Measurements from ENCODE around the gene CCDC85A.

CCDC85A gene

GRCh38 chr2:56344771-56345170 is 161.0 kb downstream of the CCDC85A start:
- H3K4me1 ChIP-seq (ENCODE audit: control extremely low read depth in 1 of 4, control insufficient read depth in 4 of 4, insufficient read depth in 4 of 4, low read length in 3 of 4): no peaks in the 10 kb centered on the region
- no peaks in the 10 kb centered on the region for H3K36me3 ChIP-seq (ENCODE audit: control insufficient read depth in 4 of 4, insufficient read depth in 4 of 4, low read length in 3 of 4)
- no peak overlapping the region for H3K4me3 ChIP-seq (ENCODE audit: control insufficient read depth in 1 of 7, extremely low read depth in 1 of 7, insufficient read depth in 4 of 7, low read depth in 2 of 7, low read length in 6 of 7)
- CTCF ChIA-PET: no interaction called here
- WGBS (ENCODE audit: insufficient coverage): no CpG with 5 or more reads among the region's 1 CpG
- H3K9me3 ChIP-seq (ENCODE audit: control extremely low read depth in 1 of 5, control insufficient read depth in 4 of 5, insufficient read depth in 2 of 5, low read depth in 1 of 5, low read length in 4 of 5): no peaks in the 10 kb centered on the region
- H3K27me3 ChIP-seq (replicated peaks in 2 of 5; ENCODE audit: control insufficient read depth in 4 of 5, insufficient read depth in 5 of 5, low read length in 4 of 5): no peaks in the 10 kb centered on the region
- DNase-seq: no peak
- H3K27ac ChIP-seq (ENCODE audit: insufficient read depth in 1 of 2, low read depth in 1 of 2, low read length in 2 of 2, poor library complexity in 1 of 2, severe bottlenecking in 2 of 2): no peak overlapping the region
- POLR2A ChIA-PET: no interaction called here

GRCh38 chr2:56347881-56348280 is 164.1 kb downstream of the CCDC85A start:
- Histone ChIP-seq H3K9me3 (ENCODE audit: control extremely low read depth in 1 of 5, control insufficient read depth in 4 of 5, insufficient read depth in 2 of 5, low read depth in 1 of 5, low read length in 4 of 5) (no peaks in the 10 kb centered on the region), H3K36me3 (ENCODE audit: control insufficient read depth in 4 of 4, insufficient read depth in 4 of 4, low read length in 3 of 4) (no peaks in the 10 kb centered on the region), H3K27ac (ENCODE audit: insufficient read depth in 1 of 2, low read depth in 1 of 2, low read length in 2 of 2, poor library complexity in 1 of 2, severe bottlenecking in 2 of 2) (no peak overlapping the region), H3K4me3 (ENCODE audit: control insufficient read depth in 1 of 7, extremely low read depth in 1 of 7, insufficient read depth in 4 of 7, low read depth in 2 of 7, low read length in 6 of 7) (no peak overlapping the region), H3K4me1 (ENCODE audit: control extremely low read depth in 1 of 4, control insufficient read depth in 4 of 4, insufficient read depth in 4 of 4, low read length in 3 of 4) (no peaks in the 10 kb centered on the region), H3K27me3 (replicated peaks in 2 of 5; ENCODE audit: control insufficient read depth in 4 of 5, insufficient read depth in 5 of 5, low read length in 4 of 5) (no peaks in the 10 kb centered on the region)
- POLR2A ChIA-PET: no interaction called here
- WGBS (ENCODE audit: insufficient coverage): no CpG with 5 or more reads among the region's 4 CpGs
- CTCF ChIA-PET: no interaction called here
- no peak for DNase-seq

GRCh38 chr2:56348392-56349210 is 164.8 kb downstream of the CCDC85A start:
- DNase-seq: no peak
- Histone ChIP-seq H3K36me3 (ENCODE audit: control insufficient read depth in 4 of 4, insufficient read depth in 4 of 4, low read length in 3 of 4) (no peaks in the 10 kb centered on the region), H3K9me3 (ENCODE audit: control extremely low read depth in 1 of 5, control insufficient read depth in 4 of 5, insufficient read depth in 2 of 5, low read depth in 1 of 5, low read length in 4 of 5) (no peaks in the 10 kb centered on the region), H3K27me3 (replicated peaks in 2 of 5; ENCODE audit: control insufficient read depth in 4 of 5, insufficient read depth in 5 of 5, low read length in 4 of 5) (no peaks in the 10 kb centered on the region), H3K4me3 (ENCODE audit: control insufficient read depth in 1 of 7, extremely low read depth in 1 of 7, insufficient read depth in 4 of 7, low read depth in 2 of 7, low read length in 6 of 7) (no peak overlapping the region), H3K4me1 (ENCODE audit: control extremely low read depth in 1 of 4, control insufficient read depth in 4 of 4, insufficient read depth in 4 of 4, low read length in 3 of 4) (no peaks in the 10 kb centered on the region), H3K27ac (ENCODE audit: insufficient read depth in 1 of 2, low read depth in 1 of 2, low read length in 2 of 2, poor library complexity in 1 of 2, severe bottlenecking in 2 of 2) (no peak overlapping the region)
- POLR2A ChIA-PET: no interaction called here
- WGBS (ENCODE audit: insufficient coverage): 88% methylated on average over 3 of the region's 6 CpGs
- CTCF ChIA-PET: no interaction called here

DNA sequence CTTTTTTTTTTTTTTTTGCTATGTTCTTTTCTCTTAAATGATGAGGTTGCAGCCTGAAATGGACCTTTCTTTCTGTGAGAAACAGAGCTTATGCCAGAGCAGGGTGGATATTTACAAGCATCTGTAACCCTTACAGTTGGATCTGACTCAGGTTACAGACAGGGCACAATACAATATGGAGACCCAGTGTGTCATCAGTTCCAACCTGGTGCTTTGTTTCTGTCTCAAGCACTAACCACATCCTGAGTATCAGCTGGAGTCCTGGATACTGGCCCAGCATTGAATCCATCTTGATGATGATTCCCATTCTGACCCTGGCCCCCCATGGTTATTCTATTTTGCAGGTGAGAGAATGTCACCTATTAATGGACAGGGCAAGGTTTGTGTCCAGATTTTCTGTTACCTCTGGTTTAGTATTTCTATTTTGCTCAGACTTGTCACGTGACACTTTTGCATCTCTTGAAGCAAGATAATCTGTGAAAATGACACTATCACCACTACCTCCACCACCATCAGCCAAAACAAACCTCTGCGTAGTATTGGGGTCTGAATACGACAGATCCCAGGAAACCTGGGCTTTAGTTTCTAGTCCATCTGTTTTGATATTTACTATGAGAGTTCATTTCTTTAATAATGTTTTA is 174.0 kb downstream of the CCDC85A start:
- Histone ChIP-seq H3K9me3 (ENCODE audit: control extremely low read depth in 1 of 5, control insufficient read depth in 4 of 5, insufficient read depth in 2 of 5, low read depth in 1 of 5, low read length in 4 of 5) (no peaks in the 10 kb centered on the region), H3K4me3 (ENCODE audit: control insufficient read depth in 1 of 7, extremely low read depth in 1 of 7, insufficient read depth in 4 of 7, low read depth in 2 of 7, low read length in 6 of 7) (no peak overlapping the region), H3K36me3 (ENCODE audit: control insufficient read depth in 4 of 4, insufficient read depth in 4 of 4, low read length in 3 of 4) (no peaks in the 10 kb centered on the region), H3K4me1 (ENCODE audit: control extremely low read depth in 1 of 4, control insufficient read depth in 4 of 4, insufficient read depth in 4 of 4, low read length in 3 of 4) (no peaks in the 10 kb centered on the region), H3K27me3 (replicated peaks in 2 of 5; ENCODE audit: control insufficient read depth in 4 of 5, insufficient read depth in 5 of 5, low read length in 4 of 5) (no peaks in the 10 kb centered on the region), H3K27ac (ENCODE audit: insufficient read depth in 1 of 2, low read depth in 1 of 2, low read length in 2 of 2, poor library complexity in 1 of 2, severe bottlenecking in 2 of 2) (no peak overlapping the region)
- CTCF ChIA-PET: interaction anchor here (0.7 kb wide), 1 partner anchor 27 kb away, joined by 5 read pairs; no protein-coding TSS in a partner anchor
- no peak for DNase-seq
- POLR2A ChIA-PET: no interaction called here
- 83% methylated on average over 1 of the region's 3 CpGs for WGBS (ENCODE audit: insufficient coverage)

- Histone ChIP-seq H3K27ac (ENCODE audit: insufficient read depth in 1 of 2, low read depth in 1 of 2, low read length in 2 of 2, poor library complexity in 1 of 2, severe bottlenecking in 2 of 2) (no peak overlapping the region), H3K9me3 (ENCODE audit: control extremely low read depth in 1 of 5, control insufficient read depth in 4 of 5, insufficient read depth in 2 of 5, low read depth in 1 of 5, low read length in 4 of 5) (no peaks in the 10 kb centered on the region), H3K36me3 (ENCODE audit: control insufficient read depth in 4 of 4, insufficient read depth in 4 of 4, low read length in 3 of 4) (no peaks in the 10 kb centered on the region), H3K27me3 (replicated peaks in 2 of 5; ENCODE audit: control insufficient read depth in 4 of 5, insufficient read depth in 5 of 5, low read length in 4 of 5) (no peaks in the 10 kb centered on the region), H3K4me3 (ENCODE audit: control insufficient read depth in 1 of 7, extremely low read depth in 1 of 7, insufficient read depth in 4 of 7, low read depth in 2 of 7, low read length in 6 of 7) (no peak overlapping the region), H3K4me1 (ENCODE audit: control extremely low read depth in 1 of 4, control insufficient read depth in 4 of 4, insufficient read depth in 4 of 4, low read length in 3 of 4) (no peaks in the 10 kb centered on the region)
- 100% methylated on average over 2 of the region's 2 CpGs for WGBS (ENCODE audit: insufficient coverage)
- DNase-seq: no peak
- POLR2A ChIA-PET: no interaction called here
- CTCF ChIA-PET: interaction anchor here (0.8 kb wide), 1 partner anchor 775 kb away, joined by 4 read pairs; no protein-coding TSS in a partner anchor
Measured at GRCh38 chr2:56361844-56362243, 178.1 kb downstream of the CCDC85A start.

GRCh38 chr2:56364902-56365301 is 181.1 kb downstream of the CCDC85A start:
- CTCF ChIA-PET: interaction anchor here (0.5 kb wide), 1 partner anchor 193 kb away, joined by 4 read pairs; no protein-coding TSS in a partner anchor
- DNase-seq: no peak
- H3K27ac ChIP-seq (ENCODE audit: insufficient read depth in 1 of 2, low read depth in 1 of 2, low read length in 2 of 2, poor library complexity in 1 of 2, severe bottlenecking in 2 of 2): no peak overlapping the region
- no peaks in the 10 kb centered on the region for H3K4me1 ChIP-seq (ENCODE audit: control extremely low read depth in 1 of 4, control insufficient read depth in 4 of 4, insufficient read depth in 4 of 4, low read length in 3 of 4)
- no peaks in the 10 kb centered on the region for H3K9me3 ChIP-seq (ENCODE audit: control extremely low read depth in 1 of 5, control insufficient read depth in 4 of 5, insufficient read depth in 2 of 5, low read depth in 1 of 5, low read length in 4 of 5)
- 88% methylated on average over 1 of the region's 2 CpGs for WGBS (ENCODE audit: insufficient coverage)
- H3K36me3 ChIP-seq (ENCODE audit: control insufficient read depth in 4 of 4, insufficient read depth in 4 of 4, low read length in 3 of 4): no peaks in the 10 kb centered on the region
- no peaks in the 10 kb centered on the region for H3K27me3 ChIP-seq (replicated peaks in 2 of 5; ENCODE audit: control insufficient read depth in 4 of 5, insufficient read depth in 5 of 5, low read length in 4 of 5)
- H3K4me3 ChIP-seq (ENCODE audit: control insufficient read depth in 1 of 7, extremely low read depth in 1 of 7, insufficient read depth in 4 of 7, low read depth in 2 of 7, low read length in 6 of 7): no peak overlapping the region
- POLR2A ChIA-PET: no interaction called here

- H3K27ac ChIP-seq (ENCODE audit: insufficient read depth in 1 of 2, low read depth in 1 of 2, low read length in 2 of 2, poor library complexity in 1 of 2, severe bottlenecking in 2 of 2): no peak overlapping the region
- H3K9me3 ChIP-seq (ENCODE audit: control extremely low read depth in 1 of 5, control insufficient read depth in 4 of 5, insufficient read depth in 2 of 5, low read depth in 1 of 5, low read length in 4 of 5): no peaks in the 10 kb centered on the region
- no peak for DNase-seq
- no peak overlapping the region for H3K4me3 ChIP-seq (ENCODE audit: control insufficient read depth in 1 of 7, extremely low read depth in 1 of 7, insufficient read depth in 4 of 7, low read depth in 2 of 7, low read length in 6 of 7)
- ChIA-PET POLR2A (no interaction called here), CTCF (no interaction called here)
- H3K36me3 ChIP-seq (ENCODE audit: control insufficient read depth in 4 of 4, insufficient read depth in 4 of 4, low read length in 3 of 4): no peaks in the 10 kb centered on the region
- no peaks in the 10 kb centered on the region for H3K27me3 ChIP-seq (replicated peaks in 2 of 5; ENCODE audit: control insufficient read depth in 4 of 5, insufficient read depth in 5 of 5, low read length in 4 of 5)
- 100% methylated on average over 1 of the region's 2 CpGs for WGBS (ENCODE audit: insufficient coverage)
- no peaks in the 10 kb centered on the region for H3K4me1 ChIP-seq (ENCODE audit: control extremely low read depth in 1 of 4, control insufficient read depth in 4 of 4, insufficient read depth in 4 of 4, low read length in 3 of 4)
Measured at GRCh38 chr2:56369316-56369715, 185.5 kb downstream of the CCDC85A start.

Measured in common myeloid progenitor, CD34-positive (primary cell).